ENCODE data around the gene PRPF19. TPM values are rescaled to one million over a fixed set of nuclear protein-coding genes. Genes with fewer than 3 reads are reported as not detected.

The PRPF19 gene
- total RNA-seq, 1 donor from 2014 or later, result 74.4 TPM

GRCh38 chr11:60869451-60869825, 36.9 kb downstream of the PRPF19 start:
- Mint-ChIP-seq H3K36me3 (ENCODE audit: unreplicated experiment) (no peaks in the 10 kb centered on the region), H3K9me3 (ENCODE audit: unreplicated experiment) (peaks cover 5% of the 10 kb centered on the region), H3K27ac (ENCODE audit: unreplicated experiment) (no peak overlapping the region), H3K4me1 (ENCODE audit: low read depth, unreplicated experiment) (peaks cover 12% of the 10 kb centered on the region), H3K27me3 (ENCODE audit: unreplicated experiment) (peaks cover 3% of the 10 kb centered on the region), H3K4me3 (ENCODE audit: unreplicated experiment) (no peak overlapping the region)
- DNase-seq, result no peak
- no peak for TF ChIP-seq CTCF (IDR thresholded peaks at IDR 0.05; ENCODE audit: partially characterized antibody, unreplicated experiment)

- DNase-seq, result no peak
- Mint-ChIP-seq H3K36me3 (ENCODE audit: unreplicated experiment) (no peaks in the 10 kb centered on the region), H3K4me3 (ENCODE audit: unreplicated experiment) (no peak overlapping the region), H3K9me3 (ENCODE audit: unreplicated experiment) (peaks cover 5% of the 10 kb centered on the region), H3K4me1 (ENCODE audit: low read depth, unreplicated experiment) (peaks cover 12% of the 10 kb centered on the region), H3K27ac (ENCODE audit: unreplicated experiment) (no peak overlapping the region), H3K27me3 (ENCODE audit: unreplicated experiment) (peaks cover 3% of the 10 kb centered on the region)
- no peak for TF ChIP-seq CTCF (IDR thresholded peaks at IDR 0.05; ENCODE audit: partially characterized antibody, unreplicated experiment)
These were observed 37.5 kb downstream of the PRPF19 start for GRCh38 chr11:60868682-60869450.

GRCh38 chr11:60867871-60868681, 38.3 kb downstream of the PRPF19 start:
- Mint-ChIP-seq H3K4me1 (ENCODE audit: low read depth, unreplicated experiment) (peaks cover 11% of the 10 kb centered on the region), H3K27ac (ENCODE audit: unreplicated experiment) (no peak overlapping the region), H3K9me3 (ENCODE audit: unreplicated experiment) (peaks cover 5% of the 10 kb centered on the region), H3K4me3 (ENCODE audit: unreplicated experiment) (no peak overlapping the region), H3K36me3 (ENCODE audit: unreplicated experiment) (no peaks in the 10 kb centered on the region), H3K27me3 (ENCODE audit: unreplicated experiment) (peaks cover 2% of the 10 kb centered on the region)
- TF ChIP-seq CTCF (IDR thresholded peaks at IDR 0.05; ENCODE audit: partially characterized antibody, unreplicated experiment), result no peak
- no peak for DNase-seq

- DNase-seq, result no peak
- H3K4me1 Mint-ChIP-seq (ENCODE audit: low read depth, unreplicated experiment), result peaks cover 10% of the 10 kb centered on the region
- peaks cover 6% of the 10 kb centered on the region for H3K36me3 Mint-ChIP-seq (ENCODE audit: unreplicated experiment)
These were observed 39.2 kb downstream of the PRPF19 start, which contains the start of gene ZP1 for GRCh38 chr11:60866911-60867870. ZP1 (plus strand) TSS chr11:60867542; CDS start chr11:60867562, 20 bp downstream.

More at GRCh38 chr11:60866911-60867870, 39.2 kb downstream of the PRPF19 start, which contains the start of gene ZP1:
- no peak for TF ChIP-seq CTCF (IDR thresholded peaks at IDR 0.05; ENCODE audit: partially characterized antibody, unreplicated experiment)
- peaks cover 5% of the 10 kb centered on the region for H3K9me3 Mint-ChIP-seq (ENCODE audit: unreplicated experiment)
- no peak within 1 kb of the TSS for H3K27ac Mint-ChIP-seq (ENCODE audit: unreplicated experiment)
- no peaks in the 10 kb centered on the region for H3K27me3 Mint-ChIP-seq (ENCODE audit: unreplicated experiment)
- no peak within 1 kb of the TSS for H3K4me3 Mint-ChIP-seq (ENCODE audit: unreplicated experiment)

Data from glutamatergic neuron (in vitro differentiated cells).